Articular chondrocyte of knee joint (primary cell): Measurements from ENCODE around the gene MUC3A. TPM values are rescaled to one million over a fixed set of nuclear protein-coding genes. Genes with fewer than 3 reads are reported as not detected.

Experiments used
- small RNA-seq: library from RNA; depleted of rRNA; stranded (forward); fragments of <200 nt; gene quantifications from one replicate; pipeline ENCODE3, GENCODE V24; 2012
- total RNA-seq: library from RNA; depleted of rRNA; stranded (reverse); fragments of >200 nt; gene quantifications from 2 replicates; pipeline ENCODE4 v1.2.3, GENCODE V29; 2012

The MUC3A gene
- total RNA-seq = not detected in 2 replicates

DNA sequence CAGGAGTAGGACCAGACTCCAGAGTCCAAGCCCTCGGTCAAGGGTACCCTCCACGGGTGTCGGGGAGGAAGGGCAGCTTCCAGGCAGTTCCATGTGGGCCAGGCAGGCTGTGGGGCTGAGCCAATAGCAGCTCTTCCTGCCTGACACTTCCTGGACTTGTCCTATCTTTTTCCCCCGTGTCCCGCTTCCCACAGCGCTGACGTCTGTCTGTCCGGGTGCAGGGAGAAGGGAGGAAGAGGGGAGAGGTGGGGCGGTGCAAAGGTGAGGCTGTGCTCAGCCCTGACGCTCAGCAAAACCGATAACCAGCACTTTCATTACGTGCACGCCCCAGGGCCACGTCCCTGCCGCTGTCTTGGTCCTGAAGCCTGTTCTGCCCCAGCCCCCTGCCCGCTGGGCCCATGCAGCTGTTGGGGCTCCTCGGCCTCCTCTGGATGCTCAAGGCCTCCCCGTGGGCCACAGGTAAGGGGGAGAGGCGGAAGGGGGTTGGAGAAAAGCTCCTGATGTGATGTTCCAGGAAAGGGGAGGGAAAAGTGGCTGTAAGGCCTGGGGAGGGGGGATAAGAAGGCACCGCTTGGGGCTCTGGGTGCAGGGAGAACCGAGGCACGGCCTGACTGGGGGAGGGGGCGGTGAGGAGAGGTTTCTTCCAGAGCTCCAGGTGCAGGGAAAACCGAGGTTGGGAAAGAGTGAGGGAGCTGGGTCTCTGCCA lies at the start of gene MUC3A:
Gene MUC3A, plus strand, starts transcription at position 308 of the 706 bp plus-strand sequence. Its CDS starts 91 bp downstream, at position 399.

GRCh38 chr7:100969066-100969615 lies 19.8 kb downstream of the MUC3A start, which contains the start of gene MUC12:
Gene MUC12 (plus strand): TSS chr7:100969565. CDS start chr7:100969623, 58 bp downstream.

Small RNAs within 50 kb of the gene (small RNA-seq; reads per million reads assigned to genes)
- gene RN7SL549P = not detected
- not detected for gene RPS29P15

Other genes with a start within 250 kb of the MUC3A start
- 23.5 and 24.2 TPM in 2 replicates for gene POP7, start 243.4 kb upstream of the MUC3A start, total RNA-seq
- gene EPO, start 229.1 kb upstream of the MUC3A start, total RNA-seq = not detected in 2 replicates
- gene ZAN, start 215.9 kb upstream of the MUC3A start, total RNA-seq = not detected in 2 replicates
- gene EPHB4, start 122.0 kb upstream of the MUC3A start, total RNA-seq = 32.1 and 34.0 TPM in 2 replicates
- 12.6 and 16.3 TPM in 2 replicates for gene SLC12A9, start 96.8 kb upstream of the MUC3A start, total RNA-seq
- 131 and 135 TPM in 2 replicates for gene TRIP6, start 82.1 kb upstream of the MUC3A start, total RNA-seq
- gene SRRT, start 74.4 kb upstream of the MUC3A start, total RNA-seq = 30.6 and 36.6 TPM in 2 replicates
- 2.2 and 2.7 TPM in 2 replicates for gene UFSP1, start 59.8 kb upstream of the MUC3A start, total RNA-seq
- gene ACHE, start 53.6 kb upstream of the MUC3A start, total RNA-seq = not detected in 2 replicates
- not detected in 2 replicates for gene MUC12, start 20.0 kb downstream of the MUC3A start, total RNA-seq
- not detected in 2 replicates for gene MUC17, start 70.5 kb downstream of the MUC3A start, total RNA-seq
- 11.9 and 14.3 TPM in 2 replicates for gene TRIM56, start 135.9 kb downstream of the MUC3A start, total RNA-seq
- gene SERPINE1, start 177.6 kb downstream of the MUC3A start, total RNA-seq = 116 and 247 TPM in 2 replicates
- 71.2 and 96.6 TPM in 2 replicates for gene AP1S1, start 204.9 kb downstream of the MUC3A start, total RNA-seq
- 0.11 TPM in 1 of 2 replicates, not detected in the other for gene VGF, start 216.0 kb downstream of the MUC3A start, total RNA-seq
- gene NAT16, start 230.8 kb downstream of the MUC3A start, total RNA-seq = 0.11 TPM in 1 of 2 replicates, not detected in the other